H9 (cell line): ENCODE measurements around the gene TRHDE. TPM values are rescaled to one million over a fixed set of nuclear protein-coding genes. Genes with fewer than 3 reads are reported as not detected.

ENCODE experiments used
- DNase-seq: peaks from one replicate; pipeline ENCODE4 v3.0.0-alpha.2; 2017
- H2AFZ ChIP-seq: one replicate; pipeline ENCODE4 v1.6.1; 2013; ENCODE audit warnings: mild to moderate bottlenecking, low read length, control low read depth, moderate library complexity
- H2AK5ac ChIP-seq: 2 replicates; pipeline ENCODE4 v1.6.1; 2013; ENCODE audit warnings: low read length, control low read depth, mixed read lengths; ENCODE audit not compliant: insufficient read length
- H2BK120ac ChIP-seq: one replicate; pipeline ENCODE4 v1.6.1; 2013; ENCODE audit warnings: low read depth, mild to moderate bottlenecking, low read length, control low read depth, inconsistent platforms; ENCODE audit not compliant: poor library complexity, severe bottlenecking
- H2BK12ac ChIP-seq: 2 replicates; pipeline ENCODE4 v1.6.1; 2013; ENCODE audit warnings: low read length, control low read depth, mixed read lengths, low read depth; ENCODE audit not compliant: insufficient read length
- H2BK15ac ChIP-seq: 2 replicates; pipeline ENCODE4 v1.6.1; 2013; ENCODE audit warnings: low read depth, low read length, control low read depth
- H2BK20ac ChIP-seq: one replicate; pipeline ENCODE4 v1.6.1; 2013; ENCODE audit warnings: low read depth, mild to moderate bottlenecking, low read length, control low read depth, inconsistent platforms; ENCODE audit not compliant: poor library complexity, severe bottlenecking
- H2BK5ac ChIP-seq: 2 replicates; pipeline ENCODE4 v1.6.1; 2013; ENCODE audit warnings: low read length, control low read depth, mixed read lengths; ENCODE audit not compliant: insufficient read length
- H3K14ac ChIP-seq: 2 replicates; pipeline ENCODE4 v1.6.1; 2013; ENCODE audit warnings: low read length, control low read depth; ENCODE audit not compliant: insufficient read depth
- H3K18ac ChIP-seq: 2 replicates; pipeline ENCODE4 v1.6.1; 2013; ENCODE audit warnings: low read depth, mild to moderate bottlenecking, mixed read lengths, low read length, control low read depth; ENCODE audit not compliant: insufficient read length
- H3K23ac ChIP-seq: 2 replicates; pipeline ENCODE4 v1.6.1; 2013; ENCODE audit warnings: low read length, control low read depth, mixed read lengths, low read depth; ENCODE audit not compliant: insufficient read length
- H3K23me2 ChIP-seq: 2 replicates; pipeline ENCODE4 v1.6.1; 2013; ENCODE audit warnings: low read depth, mild to moderate bottlenecking, mixed read lengths, low read length, control low read depth; ENCODE audit not compliant: insufficient read length, poor library complexity, severe bottlenecking
- H3K27ac ChIP-seq: 2 replicates; pipeline ENCODE4 v1.5.1; 2013; ENCODE audit warnings: low read length, control low read depth, mixed read lengths, low read depth; ENCODE audit not compliant: insufficient read length
- H3K27me3 ChIP-seq: 2 replicates; pipeline ENCODE4 v1.6.1; 2013; ENCODE audit warnings: low read length, control low read depth, inconsistent platforms; ENCODE audit not compliant: insufficient read depth
- H3K4ac ChIP-seq: 2 replicates; pipeline ENCODE4 v1.6.1; 2013; ENCODE audit warnings: low read depth, mild to moderate bottlenecking, control low read depth, inconsistent platforms, low read length, moderate library complexity
- H3K4me1 ChIP-seq: 2 replicates; pipeline ENCODE4 v1.6.1; 2013; ENCODE audit warnings: low read length, control low read depth, inconsistent platforms; ENCODE audit not compliant: insufficient read depth
- H3K4me2 ChIP-seq: 2 replicates; pipeline ENCODE4 v1.6.1; 2013; ENCODE audit warnings: low read length, control low read depth, mixed read lengths; ENCODE audit not compliant: insufficient read length, insufficient read depth
- H3K56ac ChIP-seq: 2 replicates; pipeline ENCODE4 v1.6.1; 2013; ENCODE audit warnings: low read depth, mild to moderate bottlenecking, mixed read lengths, low read length, control low read depth; ENCODE audit not compliant: insufficient read length
- H3K79me1 ChIP-seq: 2 replicates; pipeline ENCODE4 v1.6.1; 2013; ENCODE audit warnings: low read depth, mild to moderate bottlenecking, moderate library complexity, low read length, control low read depth, inconsistent platforms; ENCODE audit not compliant: insufficient read depth, poor library complexity, severe bottlenecking
- H3K79me2 ChIP-seq: 2 replicates; pipeline ENCODE4 v1.6.1; 2013; ENCODE audit warnings: low read length, control low read depth, inconsistent platforms; ENCODE audit not compliant: insufficient read depth
- H3K9ac ChIP-seq: 2 replicates; pipeline ENCODE4 v1.6.1; 2013; ENCODE audit warnings: low read length, control low read depth, mixed read lengths; ENCODE audit not compliant: insufficient read length; ENCODE audit errors: extremely low read depth
- H3K9me3 ChIP-seq: one replicate; pipeline ENCODE4 v1.6.1; 2013; ENCODE audit warnings: low read depth, low read length, inconsistent platforms; ENCODE audit not compliant: control insufficient read depth
- H3T11ph ChIP-seq: one replicate; pipeline ENCODE4 v1.6.1; 2013; ENCODE audit warnings: mild to moderate bottlenecking, low read length, control low read depth, inconsistent platforms
- H4K20me1 ChIP-seq: one replicate; pipeline ENCODE4 v1.6.1; 2013; ENCODE audit not compliant: control insufficient read depth, insufficient read length, insufficient read depth
- H4K5ac ChIP-seq: 2 replicates; pipeline ENCODE4 v1.6.1; 2013; ENCODE audit warnings: low read depth, mild to moderate bottlenecking, mixed read lengths, low read length, control low read depth; ENCODE audit not compliant: insufficient read length
- H4K8ac ChIP-seq: replicated peaks from 2 replicates; pipeline ENCODE4 v1.6.1; 2013; ENCODE audit warnings: low read length, control low read depth, mixed read lengths, low read depth; ENCODE audit not compliant: insufficient read length
- H4K91ac ChIP-seq: 2 replicates; pipeline ENCODE4 v1.6.1; 2013; ENCODE audit warnings: low read depth, mild to moderate bottlenecking, moderate library complexity, mixed read lengths, low read length, control low read depth; ENCODE audit not compliant: insufficient read length
- H3K27ac Mint-ChIP-seq, 3 experiments: 2 replicates in 2 of 3; 3 replicates in 1 of 3; pipeline ENCODE4 v1.8.0; 2020 to 2021; ENCODE audit warnings: mixed read lengths in 3 of 3, mild to moderate bottlenecking in 1 of 3, moderate library complexity in 1 of 3
- H3K27me3 Mint-ChIP-seq: 2 replicates; pipeline ENCODE4 v1.8.0; 2021; ENCODE audit warnings: low read depth, mild to moderate bottlenecking, moderate library complexity, mixed read lengths
- H3K36me3 Mint-ChIP-seq, 3 experiments: 2 replicates in 2 of 3; 3 replicates in 1 of 3; pipeline ENCODE4 v1.8.0; 2020 to 2021; ENCODE audit warnings: low read depth in 3 of 3, mixed read lengths in 3 of 3; ENCODE audit not compliant: insufficient read depth in 1 of 3
- H3K4me1 Mint-ChIP-seq, 2 experiments: 2 replicates each; pipeline ENCODE4 v1.8.0; 2020; ENCODE audit warnings: mixed read lengths in 2 of 2
- H3K4me3 Mint-ChIP-seq, 2 experiments: 2 replicates in 1 of 2; 3 replicates in 1 of 2; pipeline ENCODE4 v1.8.0; 2020 to 2021; ENCODE audit warnings: mild to moderate bottlenecking in 2 of 2, mixed read lengths in 2 of 2, moderate library complexity in 1 of 2
- H3K9me3 Mint-ChIP-seq, 2 experiments: 2 replicates in 1 of 2; 3 replicates in 1 of 2; pipeline ENCODE4 v1.8.0; 2020; ENCODE audit warnings: mild to moderate bottlenecking in 2 of 2, mixed read lengths in 2 of 2, moderate library complexity in 1 of 2
- CTCF ChIP-seq: fragments of 200-600 bp; sonication (generic); conservative IDR thresholded peaks from 3 replicates; pipeline ENCODE4 v1.8.0; 2021; ENCODE audit warnings: antibody characterized with exemption, mild to moderate bottlenecking
- WGBS: extraction: QIAGEN DNeasy Blood & Tissue Kit; methylation state at CpG from one replicate; pipeline ENCODE4 v1.1.7; 2013; ENCODE audit warnings: missing lambda C conversion rate, low lambda C conversion rate, mixed read lengths; ENCODE audit not compliant: insufficient read length; ENCODE audit errors: extremely low coverage; 5-methylcytosine and 5-hydroxymethylcytosine counted together
- total RNA-seq: library from RNA; stranded (reverse); gene quantifications from 2 replicates; pipeline ENCODE4 v1.2.1, GENCODE V29; 2021

Gene TRHDE
- total RNA-seq, 1 experiment from 2014 or later = 1.0 TPM

GRCh38 chr12:72543777-72544467 lies 271.8 kb downstream of the TRHDE start:
- no peak overlapping the region for H3K18ac ChIP-seq
- no peak overlapping the region for H2BK12ac ChIP-seq
- no peak overlapping the region for H2AFZ ChIP-seq
- peaks cover 6 to 15% of the 10 kb centered on the region in 2 experiments for H3K4me1 Mint-ChIP-seq
- no peaks in the 10 kb centered on the region for H3K23me2 ChIP-seq
- H3K23ac ChIP-seq = no peak overlapping the region
- no peak overlapping the region for H3K4me2 ChIP-seq
- no peak overlapping the region for H2BK5ac ChIP-seq
- H2AK5ac ChIP-seq = no peak overlapping the region
- no peaks in the 10 kb centered on the region for H3K27me3 Mint-ChIP-seq
- no peak overlapping the region for H4K5ac ChIP-seq
- H2BK120ac ChIP-seq = no peak overlapping the region
- no peak overlapping the region for H3T11ph ChIP-seq
- H3K79me2 ChIP-seq = no peaks in the 10 kb centered on the region
- H3K36me3 Mint-ChIP-seq = no peaks in the 10 kb centered on the region
- WGBS = no CpG with 5 or more reads among the region's 2 CpGs
- no peak overlapping the region for H3K27ac Mint-ChIP-seq
- H3K9me3 Mint-ChIP-seq = no peaks in the 10 kb centered on the region
- H3K9ac ChIP-seq = no peak overlapping the region
- no peak overlapping the region for H3K14ac ChIP-seq
- no peak for DNase-seq
- no peak overlapping the region for H3K4me3 Mint-ChIP-seq
- H4K91ac ChIP-seq = no peak overlapping the region
- no peak overlapping the region for H3K4ac ChIP-seq
- no peak for TF ChIP-seq CTCF
- H3K27ac ChIP-seq = no peak overlapping the region
- no peak overlapping the region for H2BK20ac ChIP-seq
- no peaks in the 10 kb centered on the region for H3K9me3 ChIP-seq
- no peak overlapping the region for H2BK15ac ChIP-seq
- H3K56ac ChIP-seq = no peak overlapping the region
- H3K27me3 ChIP-seq = no peaks in the 10 kb centered on the region
- H3K4me1 ChIP-seq = no peaks in the 10 kb centered on the region; the same call in 1 of the 2 replicates
- no peak overlapping the region for H4K8ac ChIP-seq
- H4K20me1 ChIP-seq = no peaks in the 10 kb centered on the region
- H3K79me1 ChIP-seq = no peaks in the 10 kb centered on the region
